ENCODE measurements around the gene SPART. TPM values are rescaled to one million over a fixed set of nuclear protein-coding genes. Genes with fewer than 3 reads are reported as not detected.

SPART gene
- polyA plus RNA-seq, 1 of the 3 experiments (the other 2 are of a cell fraction): 4.8 TPM

- Histone ChIP-seq H3K36me3 (replicated peaks in 1 of 2; ENCODE audit: control insufficient read depth in 1 of 2, insufficient read depth in 2 of 2, low read length in 1 of 2) (no peaks in the 10 kb centered on the region), H3K4me3 (ENCODE audit: low read depth in 2 of 2, low read length in 1 of 2) (no peak overlapping the region), H3K4me2 (no peak overlapping the region), H3K4me1 (ENCODE audit: control insufficient read depth in 1 of 2, insufficient read depth in 2 of 2, low read depth in 1 of 2, low read length in 1 of 2) (peaks cover 0 to 6% of the 10 kb centered on the region in 2 experiments; a peak in 1 of 4 replicates), H3F3A (replicated peaks; ENCODE audit: insufficient read depth) (peaks cover 10% of the 10 kb centered on the region), H3K9me3 (peaks cover 12% of the 10 kb centered on the region), H2AFZ (ENCODE audit: low read depth) (no peak overlapping the region), H3K79me2 (ENCODE audit: insufficient read depth) (no peaks in the 10 kb centered on the region), H3K27ac (ENCODE audit: low read depth in 2 of 2, low read length in 1 of 2) (no peak overlapping the region), H3K27me3 (ENCODE audit: insufficient read depth) (no peaks in the 10 kb centered on the region), H3K9me2 (no peaks in the 10 kb centered on the region), H4K20me1 (ENCODE audit: insufficient read depth) (no peaks in the 10 kb centered on the region), H3K9ac (no peak overlapping the region)
- ChIA-PET POLR2A (no interaction called here), CTCF (interaction anchor here (1.2 to 6.5 kb wide), 3 partner anchors 11 to 18 kb away, joined by 3 to 43 read pairs (median 6); no protein-coding TSS in a partner anchor)
- DNase-seq: no peak
- 85% methylated on average over 1 of the region's 1 CpG for WGBS (ENCODE audit: low lambda C conversion rate)
- no peak for TF ChIP-seq PBX3 (IDR thresholded peaks at IDR 0.05)
- TF ChIP-seq, protein P1, sequence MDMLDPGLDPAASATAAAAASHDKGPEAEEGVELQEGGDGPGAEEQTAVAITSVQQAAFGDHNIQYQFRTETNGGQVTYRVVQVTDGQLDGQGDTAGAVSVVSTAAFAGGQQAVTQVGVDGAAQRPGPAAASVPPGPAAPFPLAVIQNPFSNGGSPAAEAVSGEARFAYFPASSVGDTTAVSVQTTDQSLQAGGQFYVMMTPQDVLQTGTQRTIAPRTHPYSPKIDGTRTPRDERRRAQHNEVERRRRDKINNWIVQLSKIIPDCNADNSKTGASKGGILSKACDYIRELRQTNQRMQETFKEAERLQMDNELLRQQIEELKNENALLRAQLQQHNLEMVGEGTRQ (IDR thresholded peaks at IDR 0.05; ENCODE audit: borderline replicate concordance, low read depth, low read length): no peak
- no peak for TF ChIP-seq IRF3 (IDR thresholded peaks at IDR 0.05; ENCODE audit: low read depth, low read length)
These were observed 52.7 kb downstream of the SPART start for GRCh38 chr13:36293497-36293896.

DNA sequence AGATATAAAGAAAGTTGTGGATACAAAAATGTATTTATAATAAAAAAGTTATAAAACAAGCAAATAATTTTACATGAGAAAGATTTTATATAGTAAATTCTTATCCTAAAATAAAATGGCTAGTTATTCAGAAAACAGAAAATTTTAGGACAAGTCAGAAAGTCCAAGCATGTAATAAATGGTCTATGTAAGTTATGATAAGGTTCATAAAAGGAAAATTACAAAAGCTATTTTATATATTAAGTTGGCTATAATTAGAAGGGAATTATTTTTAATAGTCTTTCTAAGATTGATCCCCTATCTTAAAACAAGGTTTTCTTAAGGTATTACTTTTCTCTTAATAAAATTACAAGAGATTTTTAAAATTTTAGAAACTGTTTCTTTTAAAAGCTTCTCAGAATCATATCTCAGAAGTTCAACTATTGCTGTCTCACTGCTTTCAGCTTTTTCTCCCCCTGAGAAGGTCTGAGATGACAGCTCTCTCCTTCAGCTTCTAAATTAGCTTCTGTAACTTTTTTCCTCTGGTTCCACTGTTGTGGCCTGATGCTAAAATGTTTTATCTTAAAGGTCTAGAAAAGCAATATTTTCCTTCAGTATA lies 57.3 kb downstream of the SPART start:
- Histone ChIP-seq H2AFZ (ENCODE audit: low read depth) (no peak overlapping the region), H3K27ac (ENCODE audit: low read depth in 2 of 2, low read length in 1 of 2) (no peak overlapping the region), H3K4me3 (ENCODE audit: low read depth in 2 of 2, low read length in 1 of 2) (no peak overlapping the region), H3K79me2 (ENCODE audit: insufficient read depth) (no peaks in the 10 kb centered on the region), H3K4me1 (ENCODE audit: control insufficient read depth in 1 of 2, insufficient read depth in 2 of 2, low read depth in 1 of 2, low read length in 1 of 2) (no peaks in the 10 kb centered on the region; a peak in 1 of 4 replicates), H4K20me1 (ENCODE audit: insufficient read depth) (no peaks in the 10 kb centered on the region), H3K27me3 (ENCODE audit: insufficient read depth) (no peaks in the 10 kb centered on the region), H3F3A (replicated peaks; ENCODE audit: insufficient read depth) (peaks cover 6% of the 10 kb centered on the region), H3K9me3 (peaks cover 20% of the 10 kb centered on the region), H3K9me2 (no peaks in the 10 kb centered on the region), H3K4me2 (no peak overlapping the region), H3K9ac (no peak overlapping the region), H3K36me3 (replicated peaks in 1 of 2; ENCODE audit: control insufficient read depth in 1 of 2, insufficient read depth in 2 of 2, low read length in 1 of 2) (no peaks in the 10 kb centered on the region)
- ChIA-PET CTCF (interaction anchor here (1.0 to 1.2 kb wide), 2 partner anchors 14 to 310 kb away, joined by 4 read pairs; no protein-coding TSS in a partner anchor), POLR2A (no interaction called here)
- no peak for DNase-seq
- TF ChIP-seq ELF1 (IDR thresholded peaks at IDR 0.05) (no peak), MAX (IDR thresholded peaks at IDR 0.05; ENCODE audit: low read depth) (no peak), MEF2A (IDR thresholded peaks at IDR 0.05; ENCODE audit: borderline replicate concordance, low read depth) (no peak), NFIC (IDR thresholded peaks at IDR 0.05; ENCODE audit: borderline replicate concordance) (no peak), RAD21 (IDR thresholded peaks at IDR 0.05; ENCODE audit: low read length) (no peak), PBX3 (IDR thresholded peaks at IDR 0.05) (no peak), FOXM1 (IDR thresholded peaks at IDR 0.05; ENCODE audit: low read depth) (no peak), MXI1 (IDR thresholded peaks at IDR 0.05; ENCODE audit: low read depth, low read length) (no peak), ZBTB33 (IDR thresholded peaks at IDR 0.05; ENCODE audit: borderline replicate concordance, low read depth) (no peak), NRF1 (IDR thresholded peaks at IDR 0.05; ENCODE audit: low read depth, low read length) (no peak), SIN3A (IDR thresholded peaks at IDR 0.05; ENCODE audit: borderline replicate concordance, low read depth, low read length) (no peak), FOSL2 (IDR thresholded peaks at IDR 0.05; ENCODE audit: borderline replicate concordance, low read depth) (no peak)
- TF ChIP-seq, protein P2, sequence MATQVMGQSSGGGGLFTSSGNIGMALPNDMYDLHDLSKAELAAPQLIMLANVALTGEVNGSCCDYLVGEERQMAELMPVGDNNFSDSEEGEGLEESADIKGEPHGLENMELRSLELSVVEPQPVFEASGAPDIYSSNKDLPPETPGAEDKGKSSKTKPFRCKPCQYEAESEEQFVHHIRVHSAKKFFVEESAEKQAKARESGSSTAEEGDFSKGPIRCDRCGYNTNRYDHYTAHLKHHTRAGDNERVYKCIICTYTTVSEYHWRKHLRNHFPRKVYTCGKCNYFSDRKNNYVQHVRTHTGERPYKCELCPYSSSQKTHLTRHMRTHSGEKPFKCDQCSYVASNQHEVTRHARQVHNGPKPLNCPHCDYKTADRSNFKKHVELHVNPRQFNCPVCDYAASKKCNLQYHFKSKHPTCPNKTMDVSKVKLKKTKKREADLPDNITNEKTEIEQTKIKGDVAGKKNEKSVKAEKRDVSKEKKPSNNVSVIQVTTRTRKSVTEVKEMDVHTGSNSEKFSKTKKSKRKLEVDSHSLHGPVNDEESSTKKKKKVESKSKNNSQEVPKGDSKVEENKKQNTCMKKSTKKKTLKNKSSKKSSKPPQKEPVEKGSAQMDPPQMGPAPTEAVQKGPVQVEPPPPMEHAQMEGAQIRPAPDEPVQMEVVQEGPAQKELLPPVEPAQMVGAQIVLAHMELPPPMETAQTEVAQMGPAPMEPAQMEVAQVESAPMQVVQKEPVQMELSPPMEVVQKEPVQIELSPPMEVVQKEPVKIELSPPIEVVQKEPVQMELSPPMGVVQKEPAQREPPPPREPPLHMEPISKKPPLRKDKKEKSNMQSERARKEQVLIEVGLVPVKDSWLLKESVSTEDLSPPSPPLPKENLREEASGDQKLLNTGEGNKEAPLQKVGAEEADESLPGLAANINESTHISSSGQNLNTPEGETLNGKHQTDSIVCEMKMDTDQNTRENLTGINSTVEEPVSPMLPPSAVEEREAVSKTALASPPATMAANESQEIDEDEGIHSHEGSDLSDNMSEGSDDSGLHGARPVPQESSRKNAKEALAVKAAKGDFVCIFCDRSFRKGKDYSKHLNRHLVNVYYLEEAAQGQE (IDR thresholded peaks at IDR 0.05; ENCODE audit: low read depth, low read length): no peak

Measured in SK-N-SH (cell line).